ENCODE results near the gene GALNT17. TPM values are rescaled to one million over a fixed set of nuclear protein-coding genes. Genes with fewer than 3 reads are reported as not detected.

The GALNT17 gene
- total RNA-seq, 1 experiment from 2014 or later = not detected

DNA sequence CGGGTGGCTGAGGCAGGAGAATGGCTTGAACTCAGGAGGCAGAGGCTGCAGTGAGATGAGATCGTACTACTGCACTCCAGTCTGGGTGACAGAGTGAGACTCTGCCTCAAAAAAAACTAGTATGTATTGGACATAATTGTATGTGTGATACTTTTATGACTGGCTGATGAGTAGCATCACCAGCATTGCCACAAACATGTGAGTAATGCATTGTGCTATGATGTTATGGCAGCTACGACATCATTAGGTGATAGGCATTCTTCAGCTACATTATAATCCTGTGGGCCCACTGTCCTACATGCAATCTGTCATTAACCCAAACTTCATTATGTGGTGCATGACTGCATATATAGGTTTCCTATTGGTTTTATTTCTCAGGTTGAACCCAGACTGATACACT, 352.4 kb downstream of the GALNT17 start:
- no peak overlapping the region for H3K4me3 ChIP-seq
- intact Hi-C loops (cut with micrococcal nuclease; ENCODE audit: unreplicated experiment) = no loop called here
- no peaks in the 10 kb centered on the region for H4K20me1 ChIP-seq (ENCODE audit: insufficient read depth)
- no peaks in the 10 kb centered on the region for H3K4me1 ChIP-seq (replicated peaks; ENCODE audit: insufficient read depth)
- DNase-seq = no peak
- BruUV-seq (replicated peaks) = no TSS peak
- no peak overlapping the region for H3K27ac ChIP-seq
- no peaks in the 10 kb centered on the region for H3K9me3 ChIP-seq (ENCODE audit: insufficient read depth, low read depth)
- H3K4me2 ChIP-seq = no peak overlapping the region
- H3F3A ChIP-seq (ENCODE audit: insufficient read depth, low read depth) = no peaks in the 10 kb centered on the region
- no peak overlapping the region for H2AFZ ChIP-seq
- no peaks in the 10 kb centered on the region for H3K79me2 ChIP-seq (ENCODE audit: low read depth)
- TF ChIP-seq EZH2 (IDR thresholded peaks at IDR 0.05; ENCODE audit: low read depth) = no peak
- TF ChIP-seq, protein P1, sequence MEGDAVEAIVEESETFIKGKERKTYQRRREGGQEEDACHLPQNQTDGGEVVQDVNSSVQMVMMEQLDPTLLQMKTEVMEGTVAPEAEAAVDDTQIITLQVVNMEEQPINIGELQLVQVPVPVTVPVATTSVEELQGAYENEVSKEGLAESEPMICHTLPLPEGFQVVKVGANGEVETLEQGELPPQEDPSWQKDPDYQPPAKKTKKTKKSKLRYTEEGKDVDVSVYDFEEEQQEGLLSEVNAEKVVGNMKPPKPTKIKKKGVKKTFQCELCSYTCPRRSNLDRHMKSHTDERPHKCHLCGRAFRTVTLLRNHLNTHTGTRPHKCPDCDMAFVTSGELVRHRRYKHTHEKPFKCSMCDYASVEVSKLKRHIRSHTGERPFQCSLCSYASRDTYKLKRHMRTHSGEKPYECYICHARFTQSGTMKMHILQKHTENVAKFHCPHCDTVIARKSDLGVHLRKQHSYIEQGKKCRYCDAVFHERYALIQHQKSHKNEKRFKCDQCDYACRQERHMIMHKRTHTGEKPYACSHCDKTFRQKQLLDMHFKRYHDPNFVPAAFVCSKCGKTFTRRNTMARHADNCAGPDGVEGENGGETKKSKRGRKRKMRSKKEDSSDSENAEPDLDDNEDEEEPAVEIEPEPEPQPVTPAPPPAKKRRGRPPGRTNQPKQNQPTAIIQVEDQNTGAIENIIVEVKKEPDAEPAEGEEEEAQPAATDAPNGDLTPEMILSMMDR (conservative IDR thresholded peaks at IDR 0.05) = no peak
- peaks cover 14% of the 10 kb centered on the region; the same call in 1 of the 2 replicates for H3K27me3 ChIP-seq (ENCODE audit: insufficient read depth, low read depth)
- ChIA-PET POLR2A (ENCODE audit: unreplicated experiment) (no interaction called here), CTCF (no interaction called here)
- H3K36me3 ChIP-seq (ENCODE audit: low read depth) = no peaks in the 10 kb centered on the region
- H3K9me2 ChIP-seq (ENCODE audit: insufficient read depth) = no peaks in the 10 kb centered on the region

- H3K4me1 ChIP-seq (replicated peaks; ENCODE audit: insufficient read depth) = no peaks in the 10 kb centered on the region
- intact Hi-C loops (cut with micrococcal nuclease; ENCODE audit: unreplicated experiment) = no loop called here
- H3K9me2 ChIP-seq (ENCODE audit: insufficient read depth) = no peaks in the 10 kb centered on the region
- H3K79me2 ChIP-seq (ENCODE audit: low read depth) = no peaks in the 10 kb centered on the region
- no peaks in the 10 kb centered on the region for H3K9me3 ChIP-seq (ENCODE audit: insufficient read depth, low read depth)
- H2AFZ ChIP-seq = no peak overlapping the region
- POLR2A ChIA-PET (ENCODE audit: unreplicated experiment) = no interaction called here
- no peak overlapping the region for H3K4me3 ChIP-seq
- no peak overlapping the region for H3K4me2 ChIP-seq
- CTCF ChIA-PET = no interaction called here
- H3K36me3 ChIP-seq (ENCODE audit: low read depth) = no peaks in the 10 kb centered on the region
- no peak for TF ChIP-seq EZH2 (IDR thresholded peaks at IDR 0.05; ENCODE audit: low read depth)
- TF ChIP-seq, protein P1 (conservative IDR thresholded peaks at IDR 0.05) = no peak
- no peak for DNase-seq
- H3F3A ChIP-seq (ENCODE audit: insufficient read depth, low read depth) = no peaks in the 10 kb centered on the region
- H3K27me3 ChIP-seq (ENCODE audit: insufficient read depth, low read depth) = peaks cover 14% of the 10 kb centered on the region; the same call in 1 of the 2 replicates
- BruUV-seq (replicated peaks) = no TSS peak
- no peaks in the 10 kb centered on the region for H4K20me1 ChIP-seq (ENCODE audit: insufficient read depth)
- no peak overlapping the region for H3K27ac ChIP-seq
These were observed 353.6 kb downstream of the GALNT17 start for GRCh38 chr7:71485586-71485985.

DNA sequence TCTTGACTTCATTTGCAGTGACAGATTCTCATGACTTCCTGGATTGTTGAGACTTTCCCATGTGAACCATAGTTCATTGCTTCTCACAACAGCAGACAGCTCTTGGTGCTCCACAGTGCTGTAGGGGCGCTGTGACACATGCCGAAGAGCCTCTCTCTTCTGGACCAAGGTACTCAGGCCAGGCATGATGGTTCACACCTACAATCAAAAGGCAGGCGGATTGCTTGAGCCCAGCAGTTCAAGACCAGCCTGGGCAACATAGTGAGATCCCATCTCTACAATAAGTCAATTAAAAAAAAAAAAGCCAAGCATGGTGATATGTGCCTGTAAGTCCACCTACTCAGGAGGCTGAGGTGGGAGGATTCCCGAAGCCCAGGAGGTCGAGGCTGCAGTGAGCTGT, 354.5 kb downstream of the GALNT17 start:
- TF ChIP-seq, protein P1 (conservative IDR thresholded peaks at IDR 0.05) = no peak
- no peak for TF ChIP-seq EZH2 (IDR thresholded peaks at IDR 0.05; ENCODE audit: low read depth)
- Histone ChIP-seq H3K4me1 (replicated peaks; ENCODE audit: insufficient read depth) (no peaks in the 10 kb centered on the region), H3K27me3 (ENCODE audit: insufficient read depth, low read depth) (peaks cover 12% of the 10 kb centered on the region; the same call in 1 of the 2 replicates), H3K9me2 (ENCODE audit: insufficient read depth) (no peaks in the 10 kb centered on the region), H4K20me1 (ENCODE audit: insufficient read depth) (no peaks in the 10 kb centered on the region), H3F3A (ENCODE audit: insufficient read depth, low read depth) (no peaks in the 10 kb centered on the region), H3K4me2 (no peak overlapping the region), H3K79me2 (ENCODE audit: low read depth) (no peaks in the 10 kb centered on the region), H3K27ac (no peak overlapping the region), H3K4me3 (no peak overlapping the region), H2AFZ (no peak overlapping the region), H3K36me3 (ENCODE audit: low read depth) (no peaks in the 10 kb centered on the region), H3K9me3 (ENCODE audit: insufficient read depth, low read depth) (no peaks in the 10 kb centered on the region)
- POLR2A ChIA-PET (ENCODE audit: unreplicated experiment) = no interaction called here
- no peak for DNase-seq
- BruUV-seq (replicated peaks) = no TSS peak
- CTCF ChIA-PET = no interaction called here
- intact Hi-C loops (cut with micrococcal nuclease; ENCODE audit: unreplicated experiment) = no loop called here
